HG03045 (cell line): ENCODE data around the gene MIEN1.
"Not testable (repeated sequence)": the region's sequence is repeated elsewhere in the genome, so short reads cannot be mapped to it uniquely, and the experiment has no call there.

Experiments used
- ATAC-seq: cut with Tn5 transposase; IDR thresholded peaks from one replicate; pipeline ENCODE4 v1.9.1; 2021; ENCODE audit warnings: mild to moderate bottlenecking, moderate library complexity; ENCODE audit not compliant: unreplicated experiment

The MIEN1 gene

GRCh38 chr17:39742126-39742855 lies 12.0 kb upstream of the MIEN1 start:
- no peak for ATAC-seq

- no peak for ATAC-seq
Observed at GRCh38 chr17:39740357-39741111, 10.2 kb upstream of the MIEN1 start.

- no peak for ATAC-seq
Observed at GRCh38 chr17:39739885-39740356, 9.6 kb upstream of the MIEN1 start.

- no peak for ATAC-seq
Observed at GRCh38 chr17:39738983-39739884, 8.9 kb upstream of the MIEN1 start.

- no peak for ATAC-seq
Observed at GRCh38 chr17:39738568-39738901, 8.2 kb upstream of the MIEN1 start.

GRCh38 chr17:39737760-39738567 lies 7.6 kb upstream of the MIEN1 start, which contains the start of gene GRB7:
Gene GRB7, plus strand, starts transcription at chr17:39737938. Its CDS starts 4,364 bp downstream, at chr17:39742302.
- no peak for ATAC-seq

- ATAC-seq = no peak
Observed at GRCh38 chr17:39737206-39737759, 7.0 kb upstream of the MIEN1 start.

- no peak for ATAC-seq
Observed at GRCh38 chr17:39736319-39737165, 6.2 kb upstream of the MIEN1 start.

- ATAC-seq = no peak
Observed at GRCh38 chr17:39735882-39736281, 5.5 kb upstream of the MIEN1 start.

GRCh38 chr17:39732586-39732985 lies 2.3 kb upstream of the MIEN1 start:
- no peak for ATAC-seq

GRCh38 chr17:39729280-39729851 lies 966 bp downstream of the MIEN1 start:
- ATAC-seq = no peak

- no peak for ATAC-seq
Observed at GRCh38 chr17:39727556-39727955, 2.8 kb downstream of the MIEN1 start.

- ATAC-seq = no peak
Observed at GRCh38 chr17:39726617-39727016, 3.7 kb downstream of the MIEN1 start.

GRCh38 chr17:39725923-39726322 lies 4.4 kb downstream of the MIEN1 start:
- not testable (repeated sequence) for ATAC-seq

- ATAC-seq = no peak
Observed at GRCh38 chr17:39724731-39725130, 5.6 kb downstream of the MIEN1 start.

GRCh38 chr17:39722965-39723848 lies 7.1 kb downstream of the MIEN1 start:
- ATAC-seq = no peak

- ATAC-seq = no peak
Observed at GRCh38 chr17:39722104-39722503, 8.2 kb downstream of the MIEN1 start.
